Measurements from ENCODE around the gene SLC7A10. TPM values are rescaled to one million over a fixed set of nuclear protein-coding genes. Genes with fewer than 3 reads are reported as not detected.

The SLC7A10 gene
- total RNA-seq, 1 donor from 2014 or later = not detected

GRCh38 chr19:33264881-33265445 is 39.3 kb upstream of the SLC7A10 start:
- H3K27me3 ChIP-seq (ENCODE audit: control insufficient read depth, insufficient read depth, low read length) = peaks cover 6% of the 10 kb centered on the region

GRCh38 chr19:33263325-33264023 is 37.8 kb upstream of the SLC7A10 start:
- Histone ChIP-seq H3K36me3 (ENCODE audit: control insufficient read depth, insufficient read depth, low read length) (no peaks in the 10 kb centered on the region), H3K4me3 (ENCODE audit: low read depth, low read length) (no peak overlapping the region), H3K27me3 (ENCODE audit: control insufficient read depth, insufficient read depth, low read length) (peaks cover 6% of the 10 kb centered on the region)
- TF ChIP-seq CTCF (IDR thresholded peaks at IDR 0.05; ENCODE audit: insufficient read depth, low read length, poor library complexity, severe bottlenecking) = no peak
- DNase-seq (ENCODE audit: low read depth) = no peak

More at GRCh38 chr19:33264881-33265445, 39.3 kb upstream of the SLC7A10 start:
- DNase-seq (ENCODE audit: low read depth) = no peak
- TF ChIP-seq CTCF (IDR thresholded peaks at IDR 0.05; ENCODE audit: insufficient read depth, low read length, poor library complexity, severe bottlenecking) = no peak
- Histone ChIP-seq H3K4me3 (ENCODE audit: low read depth, low read length) (no peak overlapping the region), H3K36me3 (ENCODE audit: control insufficient read depth, insufficient read depth, low read length) (no peaks in the 10 kb centered on the region)

- Histone ChIP-seq H3K27me3 (ENCODE audit: control insufficient read depth, insufficient read depth, low read length) (peaks cover 2% of the 10 kb centered on the region), H3K4me3 (ENCODE audit: low read depth, low read length) (no peak overlapping the region), H3K36me3 (ENCODE audit: control insufficient read depth, insufficient read depth, low read length) (no peaks in the 10 kb centered on the region)
- no peak for DNase-seq (ENCODE audit: low read depth)
- no peak for TF ChIP-seq CTCF (IDR thresholded peaks at IDR 0.05; ENCODE audit: insufficient read depth, low read length, poor library complexity, severe bottlenecking)
Observed at GRCh38 chr19:33261511-33262189, 36.0 kb upstream of the SLC7A10 start.

- no peak for TF ChIP-seq CTCF (IDR thresholded peaks at IDR 0.05; ENCODE audit: insufficient read depth, low read length, poor library complexity, severe bottlenecking)
- no peak overlapping the region for H3K4me3 ChIP-seq (ENCODE audit: low read depth, low read length)
- DNase-seq (ENCODE audit: low read depth) = no peak
- no peaks in the 10 kb centered on the region for H3K36me3 ChIP-seq (ENCODE audit: control insufficient read depth, insufficient read depth, low read length)
- H3K27me3 ChIP-seq (ENCODE audit: control insufficient read depth, insufficient read depth, low read length) = peaks cover 2% of the 10 kb centered on the region
Observed at GRCh38 chr19:33260628-33261418, 35.2 kb upstream of the SLC7A10 start.

- Histone ChIP-seq H3K27me3 (ENCODE audit: control insufficient read depth, insufficient read depth, low read length) (no peaks in the 10 kb centered on the region), H3K4me3 (ENCODE audit: low read depth, low read length) (no peak overlapping the region), H3K36me3 (ENCODE audit: control insufficient read depth, insufficient read depth, low read length) (no peaks in the 10 kb centered on the region)
- DNase-seq (ENCODE audit: low read depth) = no peak
- TF ChIP-seq CTCF (IDR thresholded peaks at IDR 0.05; ENCODE audit: insufficient read depth, low read length, poor library complexity, severe bottlenecking) = no peak
Observed at GRCh38 chr19:33259539-33259938, 33.9 kb upstream of the SLC7A10 start.

Measured in kidney epithelial cell (primary cell).